ENCODE measurements around the gene ATXN7L1. TPM values are rescaled to one million over a fixed set of nuclear protein-coding genes. Genes with fewer than 3 reads are reported as not detected.
"Not testable (repeated sequence)": the region's sequence is repeated elsewhere in the genome, so short reads cannot be mapped to it uniquely, and the experiment has no call there.

The ATXN7L1 gene
- total and polyA plus RNA-seq, 2 experiments from 2014 or later = 6.4 to 8.6 TPM

GRCh38 chr7:105698531-105698930 is 177.9 kb downstream of the ATXN7L1 start:
- Histone ChIP-seq H3K36me3 (no peaks in the 10 kb centered on the region), H3K9me3 (ENCODE audit: low read depth) (no peaks in the 10 kb centered on the region), H3K27ac (no peak overlapping the region), H3K4me3 (no peak overlapping the region), H3K27me3 (no peaks in the 10 kb centered on the region), H3K4me1 (ENCODE audit: low read depth) (no peaks in the 10 kb centered on the region)
- no peak for DNase-seq (ENCODE audit: low read depth in 1 of 2, low spot score in 1 of 2)
- TF ChIP-seq CTCF (IDR thresholded peaks at IDR 0.05; ENCODE audit: low read depth, low read length) = no peak

GRCh38 chr7:105697753-105698152 is 178.6 kb downstream of the ATXN7L1 start:
- no peak for TF ChIP-seq CTCF (IDR thresholded peaks at IDR 0.05; ENCODE audit: low read depth, low read length)
- no peaks in the 10 kb centered on the region for H3K9me3 ChIP-seq (ENCODE audit: low read depth)
- no peaks in the 10 kb centered on the region for H3K27me3 ChIP-seq
- no peaks in the 10 kb centered on the region for H3K36me3 ChIP-seq
- H3K4me1 ChIP-seq (ENCODE audit: low read depth) = no peaks in the 10 kb centered on the region
- H3K4me3 ChIP-seq = no peak overlapping the region
- H3K27ac ChIP-seq = no peak overlapping the region
- no peak for DNase-seq (ENCODE audit: low read depth in 1 of 2, low spot score in 1 of 2)

GRCh38 chr7:105697169-105697568 is 179.2 kb downstream of the ATXN7L1 start:
- H3K27ac ChIP-seq; H3K4me1 ChIP-seq (ENCODE audit: low read depth); DNase-seq (ENCODE audit: low read depth in 1 of 2, low spot score in 1 of 2); H3K4me3 ChIP-seq; H3K36me3 ChIP-seq; H3K9me3 ChIP-seq (ENCODE audit: low read depth); H3K27me3 ChIP-seq: not testable (repeated sequence)

- no peak for TF ChIP-seq CTCF (IDR thresholded peaks at IDR 0.05; ENCODE audit: low read depth, low read length)
- H3K4me1 ChIP-seq (ENCODE audit: low read depth) = peaks cover 2% of the 10 kb centered on the region
- no peak for DNase-seq (ENCODE audit: low read depth in 1 of 2, low spot score in 1 of 2)
- no peaks in the 10 kb centered on the region for H3K27me3 ChIP-seq
- no peaks in the 10 kb centered on the region for H3K36me3 ChIP-seq
- H3K4me3 ChIP-seq = no peak overlapping the region
- H3K9me3 ChIP-seq (ENCODE audit: low read depth) = no peaks in the 10 kb centered on the region
- H3K27ac ChIP-seq = no peak overlapping the region
These were observed 182.8 kb downstream of the ATXN7L1 start for GRCh38 chr7:105693576-105693975.

GRCh38 chr7:105691680-105692564 is 184.5 kb downstream of the ATXN7L1 start:
- Histone ChIP-seq H3K4me1 (ENCODE audit: low read depth) (peaks cover 2% of the 10 kb centered on the region), H3K36me3 (no peaks in the 10 kb centered on the region), H3K27me3 (no peaks in the 10 kb centered on the region), H3K9me3 (ENCODE audit: low read depth) (no peaks in the 10 kb centered on the region), H3K4me3 (no peak overlapping the region), H3K27ac (no peak overlapping the region)
- no peak for TF ChIP-seq CTCF (IDR thresholded peaks at IDR 0.05; ENCODE audit: low read depth, low read length)
- peak in 1 of 2 donors; percentile 92 for DNase-seq (ENCODE audit: low read depth in 1 of 2, low spot score in 1 of 2)

- Histone ChIP-seq H3K4me1 (ENCODE audit: low read depth) (peaks cover 2% of the 10 kb centered on the region), H3K36me3 (no peaks in the 10 kb centered on the region), H3K9me3 (ENCODE audit: low read depth) (no peaks in the 10 kb centered on the region), H3K27me3 (no peaks in the 10 kb centered on the region), H3K4me3 (no peak overlapping the region), H3K27ac (no peak overlapping the region)
- DNase-seq (ENCODE audit: low read depth in 1 of 2, low spot score in 1 of 2) = peak in 1 of 2 donors; percentile 42
- TF ChIP-seq CTCF (IDR thresholded peaks at IDR 0.05; ENCODE audit: low read depth, low read length) = no peak
These were observed 185.2 kb downstream of the ATXN7L1 start for GRCh38 chr7:105691082-105691679.
